Hematopoietic multipotent progenitor cell treated with erythropoietin and hydrocortisone succinate and interleukin-3 and kit ligand, for 4 days (in vitro differentiated cells): Measurements from ENCODE around the gene LOC128125822.
A peak's percentile ranks its signal among the peaks of the same experiment; 100 is the strongest.
"Not testable (repeated sequence)": the region's sequence is repeated elsewhere in the genome, so short reads cannot be mapped to it uniquely, and the experiment has no call there.

Source experiments
- DNase-seq: peaks from one replicate; pipeline ENCODE4 v3.0.0-alpha.2; 2015

LOC128125822 gene

GRCh38 chr6:63584566-63584965 lies 12.3 kb downstream of the LOC128125822 start:
- no peak for DNase-seq

GRCh38 chr6:63585652-63586051 lies 13.4 kb downstream of the LOC128125822 start:
- DNase-seq: not testable (repeated sequence)

GRCh38 chr6:63589952-63590411 lies 17.7 kb downstream of the LOC128125822 start:
- no peak for DNase-seq

DNA sequence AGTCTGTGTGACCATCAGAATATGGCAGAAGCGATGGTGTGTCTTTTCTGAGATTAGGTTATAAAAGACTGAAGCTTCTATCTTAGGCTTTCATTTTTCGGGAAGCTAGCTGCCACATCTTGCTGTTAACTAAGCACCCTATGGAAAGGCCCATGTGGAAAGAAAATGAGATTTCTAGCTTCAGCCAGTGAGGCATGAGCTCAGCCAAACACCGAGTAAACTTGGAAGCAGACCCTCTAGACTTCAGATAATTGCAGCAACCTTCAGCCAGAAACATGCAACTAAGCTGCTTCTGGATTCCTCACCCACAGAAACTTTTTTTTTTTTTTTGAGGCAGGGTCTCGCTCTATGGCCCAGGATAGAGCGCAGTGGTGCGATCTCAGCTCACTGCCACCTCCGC lies 20.6 kb downstream of the LOC128125822 start:
- no peak for DNase-seq

DNA sequence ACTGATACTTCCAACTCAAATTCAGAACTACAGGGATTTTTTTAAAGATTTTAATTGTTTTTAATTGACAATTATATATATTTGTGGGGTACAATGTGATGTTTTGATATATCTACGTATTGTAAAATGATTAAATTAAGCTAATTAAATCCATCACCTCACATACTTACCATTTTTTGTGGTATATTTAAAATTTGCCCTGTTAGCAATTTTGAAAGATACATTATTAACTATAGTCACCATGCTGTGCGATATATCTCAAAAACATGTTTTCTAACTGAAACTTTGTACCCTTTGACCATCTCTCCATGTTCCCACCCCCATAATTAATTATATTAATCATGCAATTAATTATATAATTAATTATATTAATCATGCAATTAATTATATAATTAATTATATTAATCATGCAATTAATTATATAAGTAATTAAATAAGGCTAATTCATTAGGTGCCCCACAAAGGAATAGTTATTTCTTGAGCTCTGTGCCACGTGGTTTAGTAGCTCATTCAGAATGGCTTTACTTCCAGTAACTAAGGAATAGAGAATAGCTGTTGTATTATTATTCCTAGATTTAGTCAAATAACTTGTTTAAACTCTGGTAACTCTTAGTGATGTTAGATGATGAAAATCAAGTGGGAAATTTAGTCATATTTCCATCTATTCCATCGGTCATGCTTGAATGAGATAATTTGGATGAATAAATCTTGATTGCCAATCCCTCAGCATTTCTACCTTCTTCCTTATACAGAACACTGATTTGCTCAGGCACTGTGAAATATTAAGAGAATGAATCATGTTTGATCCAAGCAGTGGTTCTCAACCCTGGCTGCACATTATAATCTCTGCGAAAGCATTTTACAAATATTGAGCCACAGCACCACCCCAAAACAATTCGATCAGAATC lies 25.1 kb downstream of the LOC128125822 start:
- DNase-seq: no peak

DNA sequence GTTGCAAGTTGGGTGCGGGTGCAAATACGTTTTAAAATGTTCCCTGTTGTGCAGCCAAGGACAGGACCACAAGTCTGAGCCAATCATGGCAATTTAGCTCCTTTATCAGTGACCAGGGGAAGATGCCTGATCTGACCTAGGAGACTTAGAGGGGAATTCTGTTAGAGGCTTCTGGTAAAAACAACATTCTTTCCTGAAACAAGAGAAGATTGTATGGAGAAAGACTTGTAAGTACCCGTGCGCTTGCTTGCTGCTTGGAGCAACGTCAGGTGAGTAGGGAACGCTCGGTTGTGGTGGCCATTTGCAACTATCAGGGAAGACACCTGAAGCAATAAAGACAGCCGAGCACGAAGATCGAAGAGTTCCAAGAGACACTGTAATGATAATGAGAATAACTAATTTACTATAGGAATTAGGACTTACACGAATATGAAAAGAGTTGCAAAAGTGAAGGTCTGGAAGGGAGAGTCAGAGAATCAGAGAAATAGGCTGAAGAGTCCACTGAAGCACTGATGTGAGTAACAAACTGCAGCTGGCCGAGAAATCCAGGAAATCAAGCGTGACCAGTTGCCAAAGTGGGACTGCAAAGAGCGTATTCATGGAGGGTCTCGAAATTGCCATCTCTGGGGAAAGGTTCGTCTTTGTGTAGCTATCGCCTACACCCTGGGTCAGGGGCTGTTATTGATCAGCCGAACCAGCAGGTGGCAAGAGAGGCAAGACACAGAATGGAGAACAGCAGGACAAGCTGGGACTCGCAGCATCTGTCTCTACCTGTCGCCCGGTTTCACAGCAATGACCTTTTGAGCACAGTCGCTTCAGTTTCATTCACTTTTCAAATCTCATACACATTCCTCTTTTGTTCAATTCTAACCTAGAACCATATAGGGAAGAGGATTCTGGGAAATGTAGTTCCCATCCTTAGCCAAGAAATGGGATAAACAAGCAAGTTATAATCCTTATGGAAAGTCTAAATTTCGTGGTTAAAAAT lies 26.1 kb downstream of the LOC128125822 start:
- DNase-seq: peak; percentile 88

GRCh38 chr6:63599243-63599642 lies 27.0 kb downstream of the LOC128125822 start:
- no peak for DNase-seq

GRCh38 chr6:63600136-63600535 lies 27.9 kb downstream of the LOC128125822 start:
- DNase-seq: peak; percentile 9

- DNase-seq: no peak
Observed at GRCh38 chr6:63609231-63609630, 37.0 kb downstream of the LOC128125822 start.

GRCh38 chr6:63610944-63611343 lies 38.7 kb downstream of the LOC128125822 start:
- no peak for DNase-seq

DNA sequence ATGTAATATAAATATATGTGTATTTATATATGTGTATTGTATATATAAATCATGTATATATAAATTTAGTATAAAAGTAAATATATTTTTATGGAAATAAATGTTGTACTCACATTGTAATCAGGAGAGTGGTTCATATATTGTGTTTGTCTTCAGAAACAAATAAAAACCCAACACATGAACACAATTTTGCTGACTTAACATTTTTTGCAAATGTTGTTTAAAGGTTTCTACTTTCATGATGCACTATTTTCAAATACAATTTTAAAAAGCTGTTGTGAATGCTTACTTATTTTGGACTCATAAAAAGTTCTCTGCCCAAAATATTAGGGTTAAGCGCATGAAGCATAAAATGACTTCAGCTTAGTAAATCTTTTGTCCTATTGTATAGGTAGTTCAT lies 39.3 kb downstream of the LOC128125822 start:
- no peak for DNase-seq

GRCh38 chr6:63615590-63615989 lies 43.3 kb downstream of the LOC128125822 start:
- DNase-seq: no peak
